Prostate gland (tissue), 2 donors: Measurements from ENCODE around the gene SPCS1.

Experiments
- POLR2A ChIP-seq: fragments of 450-650 bp; IDR thresholded peaks from one replicate; pipeline ENCODE4 v1.6.1; 2016; ENCODE audit warnings: antibody characterized with exemption, mild to moderate bottlenecking
- POLR2AphosphoS5 ChIP-seq: sonication (generic); formaldehyde crosslinking; IDR thresholded peaks from one replicate; pipeline ENCODE4 v1.6.1; 2017; ENCODE audit warnings: antibody characterized with exemption
- TF ChIP-seq, protein P1 (sequence below), 4 experiments: fragments of 200-600 bp in 2 of 4; fragments of 450-650 bp in 2 of 4; sonication (generic) in 2 of 4; IDR thresholded peaks; 1 replicate in 3 of 4; 2 replicates in 1 of 4; pipeline ENCODE4 v1.5.1; 2016 to 2019; ENCODE audit warnings: antibody characterized with exemption in 4 of 4, mild to moderate bottlenecking in 2 of 4, moderate library complexity in 2 of 4

DNA sequence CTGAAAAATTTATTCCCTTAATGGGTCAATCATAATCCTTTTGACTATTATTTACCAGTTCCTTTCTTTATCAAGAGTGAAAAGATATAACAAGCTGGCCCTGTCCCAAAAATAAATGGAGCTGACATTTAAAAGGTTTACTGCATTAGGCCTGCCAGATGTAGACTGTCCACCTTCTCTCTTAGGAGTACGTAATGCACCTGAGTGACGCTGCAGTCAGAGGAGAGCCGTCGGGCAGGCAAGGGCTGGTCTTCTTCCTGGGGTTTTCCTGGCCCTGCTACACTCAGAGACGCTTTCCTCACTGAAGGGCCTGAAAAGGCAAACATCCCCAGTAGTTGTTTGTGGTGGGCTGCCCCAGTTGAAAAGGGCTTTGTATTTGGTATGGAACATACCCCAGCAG lies 37.2 kb downstream of the SPCS1 start:
- TF ChIP-seq POLR2AphosphoS5 (peak; percentile 35), POLR2A (no peak)
- TF ChIP-seq, protein P1, sequence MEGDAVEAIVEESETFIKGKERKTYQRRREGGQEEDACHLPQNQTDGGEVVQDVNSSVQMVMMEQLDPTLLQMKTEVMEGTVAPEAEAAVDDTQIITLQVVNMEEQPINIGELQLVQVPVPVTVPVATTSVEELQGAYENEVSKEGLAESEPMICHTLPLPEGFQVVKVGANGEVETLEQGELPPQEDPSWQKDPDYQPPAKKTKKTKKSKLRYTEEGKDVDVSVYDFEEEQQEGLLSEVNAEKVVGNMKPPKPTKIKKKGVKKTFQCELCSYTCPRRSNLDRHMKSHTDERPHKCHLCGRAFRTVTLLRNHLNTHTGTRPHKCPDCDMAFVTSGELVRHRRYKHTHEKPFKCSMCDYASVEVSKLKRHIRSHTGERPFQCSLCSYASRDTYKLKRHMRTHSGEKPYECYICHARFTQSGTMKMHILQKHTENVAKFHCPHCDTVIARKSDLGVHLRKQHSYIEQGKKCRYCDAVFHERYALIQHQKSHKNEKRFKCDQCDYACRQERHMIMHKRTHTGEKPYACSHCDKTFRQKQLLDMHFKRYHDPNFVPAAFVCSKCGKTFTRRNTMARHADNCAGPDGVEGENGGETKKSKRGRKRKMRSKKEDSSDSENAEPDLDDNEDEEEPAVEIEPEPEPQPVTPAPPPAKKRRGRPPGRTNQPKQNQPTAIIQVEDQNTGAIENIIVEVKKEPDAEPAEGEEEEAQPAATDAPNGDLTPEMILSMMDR (IDR thresholded peaks at IDR 0.05) = no peak
